GM19467 (cell line): ENCODE data around the gene GFOD2.

Experiments used
- ATAC-seq: cut with Tn5 transposase; IDR thresholded peaks from one replicate; pipeline ENCODE4 v1.9.1; 2021; ENCODE audit warnings: mild to moderate bottlenecking, moderate library complexity; ENCODE audit not compliant: unreplicated experiment

Gene GFOD2

GRCh38 chr16:67647681-67648080, 71.4 kb downstream of the GFOD2 start:
- ATAC-seq: no peak

DNA sequence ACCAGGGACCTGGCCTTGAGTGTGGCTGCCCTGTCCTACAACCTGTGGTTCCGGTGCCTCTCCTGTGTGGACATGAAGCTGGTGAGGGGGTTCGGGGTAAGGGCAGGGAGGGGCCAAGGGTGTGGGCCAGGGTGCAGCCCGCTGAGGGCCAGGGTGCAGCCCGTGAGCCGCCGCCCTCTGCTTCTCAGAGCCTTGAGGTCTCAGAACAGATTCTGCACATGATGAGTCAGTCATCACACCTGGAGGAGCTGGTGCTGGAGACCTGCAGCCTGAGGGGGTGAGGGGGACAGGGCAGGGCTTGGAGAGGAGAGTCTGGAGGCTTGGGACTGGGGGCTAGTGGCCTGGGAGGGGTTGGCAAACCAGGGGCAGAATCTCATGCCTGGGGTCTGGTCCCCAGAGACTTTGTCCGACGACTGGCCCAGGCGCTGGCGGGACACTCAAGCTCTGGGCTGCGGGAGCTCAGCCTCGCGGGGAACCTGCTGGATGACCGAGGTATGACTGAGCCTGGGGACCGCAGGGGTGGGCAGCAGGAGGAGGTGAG, 71.9 kb downstream of the GFOD2 start:
- ATAC-seq: no peak

- ATAC-seq: no peak
Measured at GRCh38 chr16:67645397-67646121, 73.6 kb downstream of the GFOD2 start.

DNA sequence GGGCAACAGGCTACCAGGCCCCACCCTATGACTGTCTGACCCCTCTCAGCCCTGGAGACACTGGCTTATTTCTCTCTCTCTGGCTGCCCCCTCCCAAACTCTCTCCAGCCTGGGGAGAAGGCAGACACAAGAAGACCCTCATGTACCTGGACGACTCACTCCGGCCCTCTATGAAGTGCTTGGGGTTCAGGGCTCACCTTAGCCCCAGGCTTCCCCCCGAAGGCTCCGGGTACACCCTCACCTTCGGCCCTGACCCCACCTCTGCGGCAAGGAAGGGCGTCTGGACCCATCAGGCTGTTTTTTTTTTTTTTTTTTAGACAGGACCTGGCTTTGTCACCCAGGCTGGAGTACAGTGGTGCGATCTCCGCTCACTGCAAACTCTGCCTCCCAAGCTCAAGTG, 75.1 kb downstream of the GFOD2 start:
- ATAC-seq: no peak

DNA sequence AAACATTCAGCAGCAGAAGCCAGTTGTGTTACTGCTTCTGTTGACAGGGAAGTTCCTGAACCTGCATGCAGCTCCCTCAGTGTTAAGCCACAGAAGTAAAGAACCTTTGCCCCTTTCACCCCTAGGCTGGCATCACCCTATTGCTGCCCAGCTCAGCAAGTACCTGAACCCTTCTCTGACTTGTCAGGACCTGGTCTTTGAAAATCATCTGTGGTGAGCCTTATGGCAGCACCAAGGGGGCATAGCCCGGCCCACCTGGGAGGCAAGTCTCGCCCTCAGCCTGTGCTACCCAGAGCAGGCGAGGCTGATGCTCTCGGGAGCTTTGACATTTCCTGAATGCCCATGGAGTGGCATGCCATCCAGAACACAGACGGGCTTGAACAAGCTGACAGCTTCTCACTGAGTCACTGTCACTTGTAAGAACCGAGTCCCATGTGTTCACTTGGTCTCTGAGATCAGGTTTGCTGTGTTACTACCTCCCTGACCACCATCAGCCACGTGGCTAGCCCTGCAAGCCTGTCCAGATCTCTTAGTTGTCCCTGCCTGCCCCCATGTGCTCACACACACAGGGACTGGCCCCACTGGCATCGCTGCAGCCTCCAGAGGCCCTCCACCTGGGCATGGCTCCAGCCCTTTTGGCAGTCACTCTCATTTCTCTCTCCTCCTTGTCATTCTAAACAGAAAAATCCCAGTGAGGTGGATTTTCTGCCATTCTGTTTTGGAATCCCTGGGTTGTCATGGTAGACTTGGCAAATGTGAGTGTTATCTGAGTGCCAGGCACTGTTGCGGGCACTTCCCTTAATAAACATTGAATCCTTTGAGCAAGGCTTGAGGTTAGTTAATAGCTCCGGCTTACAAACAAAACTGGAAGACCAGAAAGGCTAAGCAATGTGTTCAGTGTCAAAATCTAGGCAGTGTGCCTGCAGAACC, 77.1 kb downstream of the GFOD2 start:
- ATAC-seq: no peak

GRCh38 chr16:67637625-67638024, 81.5 kb downstream of the GFOD2 start:
- ATAC-seq: no peak

GRCh38 chr16:67636713-67637112, 82.4 kb downstream of the GFOD2 start:
- no peak for ATAC-seq

GRCh38 chr16:67632415-67633172, 86.5 kb downstream of the GFOD2 start:
- ATAC-seq: no peak

- ATAC-seq: no peak
Measured at GRCh38 chr16:67628216-67628615, 90.9 kb downstream of the GFOD2 start.
